G401 (cell line): Measurements from ENCODE around the gene DDX23. TPM values are rescaled to one million over a fixed set of nuclear protein-coding genes. Genes with fewer than 3 reads are reported as not detected.
"Not testable (repeated sequence)": the region's sequence is repeated elsewhere in the genome, so short reads cannot be mapped to it uniquely, and the experiment has no call there.

ENCODE experiments used
- DNase-seq: peaks from one replicate; pipeline ENCODE4 v3.0.0-alpha.2; 2015; ENCODE audit warnings: low spot score
- in situ Hi-C: cut with HindIII; loops from 2 replicates; pipeline ENCODE4 v1.10.0; 2016; ENCODE audit warnings: low sequenced_read_pairs, mixed read lengths
- total RNA-seq: library from RNA; depleted of rRNA; stranded (reverse); fragments of >200 nt; shearing (Covaris generic); gene quantifications from 2 replicates; pipeline ENCODE4 v1.2.3, GENCODE V29; 2014

The DDX23 gene
- total RNA-seq, 1 experiment from 2014 or later, result 87.1 TPM

- peak; percentile 98 for DNase-seq
- in situ Hi-C loops, result no loop called here
Measured at GRCh38 chr12:48865281-48866051, 13.5 kb upstream of the DDX23 start, which contains the start of gene RND1. RND1 (minus strand) TSS chr12:48865870; CDS start chr12:48865767, 103 bp downstream.

- in situ Hi-C loops, result no loop called here
- DNase-seq, result no peak
Measured at GRCh38 chr12:48863291-48863690, 11.3 kb upstream of the DDX23 start.

GRCh38 chr12:48862760-48863159 is 10.8 kb upstream of the DDX23 start:
- DNase-seq, result no peak
- in situ Hi-C loops, result no loop called here

- DNase-seq, result no peak
- in situ Hi-C loops, result no loop called here
Measured at GRCh38 chr12:48861111-48861510, 9.1 kb upstream of the DDX23 start.

- in situ Hi-C loops, DNase-seq: not testable (repeated sequence)
Measured at GRCh38 chr12:48860236-48860635, 8.3 kb upstream of the DDX23 start.

GRCh38 chr12:48859607-48860006 is 7.6 kb upstream of the DDX23 start:
- in situ Hi-C loops, result no loop called here
- DNase-seq, result no peak

GRCh38 chr12:48858043-48858442 is 6.1 kb upstream of the DDX23 start:
- DNase-seq, result no peak
- in situ Hi-C loops, result no loop called here

- in situ Hi-C loops, result no loop called here
- DNase-seq, result no peak
Measured at GRCh38 chr12:48857278-48857994, 5.5 kb upstream of the DDX23 start.

GRCh38 chr12:48856379-48856778 is 4.4 kb upstream of the DDX23 start:
- DNase-seq, result no peak
- in situ Hi-C loops, result no loop called here

GRCh38 chr12:48854932-48855331 is 3.0 kb upstream of the DDX23 start:
- DNase-seq, in situ Hi-C loops: not testable (repeated sequence)

- no peak for DNase-seq
- in situ Hi-C loops, result no loop called here
Measured at GRCh38 chr12:48854488-48854887, 2.5 kb upstream of the DDX23 start.

GRCh38 chr12:48852734-48853688 is 1.0 kb upstream of the DDX23 start:
- in situ Hi-C loops, result no loop called here
- DNase-seq, result peak; percentile 95

- DNase-seq, in situ Hi-C loops: not testable (repeated sequence)
Measured at GRCh38 chr12:48842021-48842420, 9.9 kb downstream of the DDX23 start.

- no peak for DNase-seq
- in situ Hi-C loops, result no loop called here
Measured at GRCh38 chr12:48838048-48838447, 13.9 kb downstream of the DDX23 start.

GRCh38 chr12:48832321-48833060 is 19.5 kb downstream of the DDX23 start:
- DNase-seq, result no peak
- in situ Hi-C loops, result no loop called here

GRCh38 chr12:48831257-48831656 is 20.7 kb downstream of the DDX23 start:
- no peak for DNase-seq
- in situ Hi-C loops, result no loop called here

- no peak for DNase-seq
- in situ Hi-C loops, result no loop called here
Measured at GRCh38 chr12:48828841-48829575, 23.0 kb downstream of the DDX23 start.

GRCh38 chr12:48828293-48828692 is 23.7 kb downstream of the DDX23 start:
- peak; percentile 69 for DNase-seq
- in situ Hi-C loops, result no loop called here
